NB4 (cell line): Measurements from ENCODE around the gene ACOT7.
"Not testable (repeated sequence)": the region's sequence is repeated elsewhere in the genome, so short reads cannot be mapped to it uniquely, and the experiment has no call there.

Experiments used
- DNase-seq: peaks from one replicate; pipeline ENCODE4 v3.0.0; 2010; ENCODE audit warnings: low read depth
- H3K4me3 ChIP-seq: one replicate; pipeline ENCODE4 v1.5.1; 2011; ENCODE audit warnings: mild to moderate bottlenecking, low read depth, low read length, moderate library complexity
- CTCF ChIP-seq: IDR thresholded peaks from one replicate; pipeline ENCODE4 v1.5.1; 2012; ENCODE audit warnings: low read depth, low read length
- MAX ChIP-seq: IDR thresholded peaks from 2 replicates; pipeline ENCODE4 v1.6.1; 2011; ENCODE audit warnings: low read depth, low read length
- MYC ChIP-seq: IDR thresholded peaks from 2 replicates; pipeline ENCODE4 v1.6.1; 2011; ENCODE audit warnings: low read depth, low read length
- POLR2A ChIP-seq: IDR thresholded peaks from 2 replicates; pipeline ENCODE4 v1.6.1; 2011; ENCODE audit warnings: mild to moderate bottlenecking; ENCODE audit not compliant: insufficient read length; ENCODE audit errors: extremely low read depth

The ACOT7 gene

GRCh38 chr1:6435547-6435946, 42.0 kb upstream of the ACOT7 start:
- no peak overlapping the region for H3K4me3 ChIP-seq
- no peak for DNase-seq
- TF ChIP-seq CTCF, result no peak
- no peak for TF ChIP-seq MAX
- no peak for TF ChIP-seq POLR2A
- no peak for TF ChIP-seq MYC

- TF ChIP-seq MAX (no peak), MYC (no peak), CTCF (no peak), POLR2A (no peak)
- no peak for DNase-seq
- no peak overlapping the region for H3K4me3 ChIP-seq
Measured at GRCh38 chr1:6435129-6435528, 41.6 kb upstream of the ACOT7 start.

GRCh38 chr1:6434186-6434585, 40.6 kb upstream of the ACOT7 start:
- no peak for DNase-seq
- H3K4me3 ChIP-seq, result no peak overlapping the region
- TF ChIP-seq MYC (no peak), MAX (no peak), POLR2A (no peak), CTCF (no peak)

- DNase-seq, H3K4me3 ChIP-seq: not testable (repeated sequence)
Measured at GRCh38 chr1:6431645-6432579, 38.3 kb upstream of the ACOT7 start.

- not testable (repeated sequence) for H3K4me3 ChIP-seq, DNase-seq
Measured at GRCh38 chr1:6429660-6430411, 36.3 kb upstream of the ACOT7 start.

GRCh38 chr1:6428453-6428852, 34.9 kb upstream of the ACOT7 start:
- not testable (repeated sequence) for H3K4me3 ChIP-seq, DNase-seq

- DNase-seq, result no peak
- no peak for TF ChIP-seq MAX
- TF ChIP-seq CTCF, result no peak
- TF ChIP-seq MYC, result no peak
- no peak for TF ChIP-seq POLR2A
- H3K4me3 ChIP-seq, result no peak overlapping the region
Measured at GRCh38 chr1:6427441-6428390, 34.1 kb upstream of the ACOT7 start.
